Right lobe of liver (tissue), 4 donors: ENCODE results near the gene MYLK2.

Experiments
- POLR2A ChIP-seq: fragments of 450-650 bp; IDR thresholded peaks from one replicate; pipeline ENCODE4 v1.6.1; 2017; ENCODE audit warnings: antibody characterized with exemption, mild to moderate bottlenecking
- TF ChIP-seq, protein P1 (sequence below), 4 donors: fragments of 200-600 bp in 3 of 4; fragments of 450-650 bp in 1 of 4; IDR thresholded peaks; one replicate each; pipeline versions ENCODE4 v1.5.1 to v1.8.0; 2016 to 2022; ENCODE audit warnings: antibody characterized with exemption in 4 of 4, mild to moderate bottlenecking in 2 of 4
- donor health status: DM: no; HTN: no; CAD: no.
- donor health status: DM: no; HTN: no; CAD: no.
- donor health status: DM: no; HTN: yes; CAD: no.

DNA sequence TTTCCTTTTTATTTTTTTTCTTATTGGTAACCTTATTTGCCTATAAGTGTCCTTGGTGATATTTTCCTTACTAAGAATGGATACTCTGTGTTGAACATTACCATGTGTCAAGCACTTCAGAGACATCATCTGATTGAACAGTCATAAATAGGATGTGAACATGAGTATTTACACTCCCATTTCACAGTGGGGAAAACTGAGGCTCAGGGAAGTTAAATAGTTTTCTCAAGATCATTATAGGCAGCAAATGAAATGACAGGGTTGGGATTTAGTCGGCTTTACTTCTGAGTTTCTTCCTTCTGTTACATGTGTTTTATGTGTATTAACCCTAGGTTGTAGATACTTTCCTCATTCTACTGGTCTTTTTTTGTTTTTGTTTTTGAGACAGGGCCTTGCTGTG lies 44.7 kb upstream of the MYLK2 start:
- no peak for TF ChIP-seq POLR2A
- TF ChIP-seq, protein P1, sequence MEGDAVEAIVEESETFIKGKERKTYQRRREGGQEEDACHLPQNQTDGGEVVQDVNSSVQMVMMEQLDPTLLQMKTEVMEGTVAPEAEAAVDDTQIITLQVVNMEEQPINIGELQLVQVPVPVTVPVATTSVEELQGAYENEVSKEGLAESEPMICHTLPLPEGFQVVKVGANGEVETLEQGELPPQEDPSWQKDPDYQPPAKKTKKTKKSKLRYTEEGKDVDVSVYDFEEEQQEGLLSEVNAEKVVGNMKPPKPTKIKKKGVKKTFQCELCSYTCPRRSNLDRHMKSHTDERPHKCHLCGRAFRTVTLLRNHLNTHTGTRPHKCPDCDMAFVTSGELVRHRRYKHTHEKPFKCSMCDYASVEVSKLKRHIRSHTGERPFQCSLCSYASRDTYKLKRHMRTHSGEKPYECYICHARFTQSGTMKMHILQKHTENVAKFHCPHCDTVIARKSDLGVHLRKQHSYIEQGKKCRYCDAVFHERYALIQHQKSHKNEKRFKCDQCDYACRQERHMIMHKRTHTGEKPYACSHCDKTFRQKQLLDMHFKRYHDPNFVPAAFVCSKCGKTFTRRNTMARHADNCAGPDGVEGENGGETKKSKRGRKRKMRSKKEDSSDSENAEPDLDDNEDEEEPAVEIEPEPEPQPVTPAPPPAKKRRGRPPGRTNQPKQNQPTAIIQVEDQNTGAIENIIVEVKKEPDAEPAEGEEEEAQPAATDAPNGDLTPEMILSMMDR (IDR thresholded peaks at IDR 0.05) = no peak
